GM23338 (cell line): ENCODE results near the gene COLEC12. TPM values are rescaled to one million over a fixed set of nuclear protein-coding genes. Genes with fewer than 3 reads are reported as not detected.

Experiments used
- ATAC-seq: fragments of 200-7000 bp; cut with Tn5 transposase; 3 replicates; pipeline ENCODE4 v1.9.1; 2020
- DNase-seq: peaks from one replicate; pipeline ENCODE4 v3.0.0-alpha.2; 2015; ENCODE audit warnings: low spot score
- H2AFZ ChIP-seq: fragments of 200-600 bp; sonication (generic); 2 replicates; pipeline ENCODE4 v1.8.0; 2016; ENCODE audit warnings: antibody characterized with exemption, mild to moderate bottlenecking, moderate library complexity
- H3F3A ChIP-seq: fragments of 200-600 bp; sonication (generic); replicated peaks from 2 replicates; pipeline ENCODE4 v1.8.0; 2017; ENCODE audit warnings: antibody characterized with exemption, mixed run types, low read depth
- H3K27ac ChIP-seq: fragments of 200-600 bp; sonication (generic); 2 replicates; pipeline ENCODE4 v1.6.1; 2016; ENCODE audit warnings: low read depth
- H3K27me3 ChIP-seq: fragments of 200-600 bp; sonication (generic); 2 replicates; pipeline ENCODE4 v1.8.0; 2016; ENCODE audit warnings: mild to moderate bottlenecking, mixed run types, moderate library complexity; ENCODE audit not compliant: insufficient read depth
- H3K36me3 ChIP-seq: fragments of 200-600 bp; sonication (generic); 2 replicates; pipeline ENCODE4 v1.8.0; 2016; ENCODE audit warnings: mild to moderate bottlenecking; ENCODE audit not compliant: insufficient read depth
- H3K4me1 ChIP-seq: fragments of 200-600 bp; sonication (generic); 2 replicates; pipeline ENCODE4 v1.8.0; 2016; ENCODE audit warnings: mild to moderate bottlenecking, moderate library complexity; ENCODE audit not compliant: insufficient read depth
- H3K4me2 ChIP-seq: fragments of 200-600 bp; sonication (generic); 2 replicates; pipeline ENCODE4 v1.7.1; 2017; ENCODE audit warnings: mixed run types
- H3K4me3 ChIP-seq: fragments of 200-600 bp; sonication (generic); 2 replicates; pipeline ENCODE4 v1.6.1; 2016; ENCODE audit warnings: mixed run types
- H3K79me2 ChIP-seq: fragments of 200-600 bp; sonication (generic); replicated peaks from 2 replicates; pipeline ENCODE4 v1.8.0; 2017; ENCODE audit warnings: mild to moderate bottlenecking; ENCODE audit not compliant: insufficient read depth
- H3K9me2 ChIP-seq: fragments of 200-600 bp; sonication (generic); 2 replicates; pipeline ENCODE4 v1.8.0; 2017; ENCODE audit not compliant: insufficient read depth
- H4K20me1 ChIP-seq: fragments of 200-600 bp; sonication (generic); replicated peaks from 2 replicates; pipeline ENCODE4 v1.8.0; 2017; ENCODE audit warnings: mild to moderate bottlenecking; ENCODE audit not compliant: insufficient read depth
- H3K27ac Mint-ChIP-seq: 2 replicates; pipeline ENCODE4 v1.8.0; 2020; ENCODE audit warnings: inconsistent platforms, mild to moderate bottlenecking, moderate library complexity, mixed read lengths
- H3K27me3 Mint-ChIP-seq: 3 replicates; pipeline ENCODE4 v1.8.0; 2022; ENCODE audit warnings: low read depth, mild to moderate bottlenecking, moderate library complexity, mixed read lengths, inconsistent platforms; ENCODE audit not compliant: insufficient read depth, poor library complexity
- H3K36me3 Mint-ChIP-seq: 3 replicates; pipeline ENCODE4 v1.8.0; 2021; ENCODE audit warnings: low read depth, mild to moderate bottlenecking, inconsistent platforms, moderate library complexity, mixed read lengths
- H3K4me1 Mint-ChIP-seq: 3 replicates; pipeline ENCODE4 v1.8.0; 2020; ENCODE audit warnings: mild to moderate bottlenecking, inconsistent platforms, mixed read lengths
- H3K4me3 Mint-ChIP-seq: 3 replicates; pipeline ENCODE4 v1.8.0; 2021; ENCODE audit warnings: moderate library complexity, mild to moderate bottlenecking, inconsistent platforms, mixed read lengths
- H3K9me3 Mint-ChIP-seq: 3 replicates; pipeline ENCODE4 v1.8.0; 2020; ENCODE audit warnings: moderate library complexity, mild to moderate bottlenecking, inconsistent platforms, mixed read lengths
- CTCF ChIP-seq, 2 experiments: fragments of 200-600 bp in 1 of 2; sonication (generic) in 1 of 2; conservative IDR thresholded peaks; 2 replicates each; pipeline versions ENCODE4 v1.5.1 to v1.6.1; 2016 to 2017; ENCODE audit warnings: antibody characterized with exemption in 2 of 2, low read depth in 2 of 2, mild to moderate bottlenecking in 2 of 2, moderate library complexity in 1 of 2
- EZH2 ChIP-seq: fragments of 200-600 bp; sonication (generic); IDR thresholded peaks from one replicate; pipeline ENCODE4 v1.8.0; 2017; ENCODE audit warnings: antibody characterized with exemption, mild to moderate bottlenecking, low read depth; ENCODE audit not compliant: unreplicated experiment
- EZH2phosphoT487 ChIP-seq: fragments of 200-600 bp; sonication (generic); IDR thresholded peaks from one replicate; pipeline ENCODE4 v1.8.1; 2018; ENCODE audit warnings: antibody characterized with exemption; ENCODE audit not compliant: unreplicated experiment
- JUNB ChIP-seq: IDR thresholded peaks from one replicate; pipeline ENCODE4 v1.6.1; 2016; ENCODE audit warnings: antibody characterized with exemption; ENCODE audit not compliant: unreplicated experiment
- POLR2AphosphoS5 ChIP-seq: IDR thresholded peaks from 2 replicates; pipeline ENCODE4 v1.6.1; 2016; ENCODE audit warnings: antibody characterized with exemption, low read depth
- REST ChIP-seq: IDR thresholded peaks from one replicate; pipeline ENCODE4 v1.6.1; 2018; ENCODE audit warnings: antibody characterized with exemption; ENCODE audit not compliant: unreplicated experiment
- STAT1 ChIP-seq: IDR thresholded peaks from one replicate; pipeline ENCODE4 v1.6.1; 2016; ENCODE audit warnings: antibody characterized with exemption; ENCODE audit not compliant: unreplicated experiment
- ZNF114 ChIP-seq: fragments of 250-450 bp; sonication (Bioruptor Pico); IDR thresholded peaks from 2 replicates; pipeline ENCODE4 v1.5.0; 2020; ENCODE audit warnings: mild to moderate bottlenecking, moderate library complexity
- ZNF331 ChIP-seq: fragments of 250-450 bp; sonication (Bioruptor Pico); IDR thresholded peaks from 2 replicates; pipeline ENCODE4 v1.5.0; 2020; ENCODE audit warnings: low read depth, mild to moderate bottlenecking, moderate library complexity
- polyA plus RNA-seq: library from polyadenylated mRNA; unstranded; fragments of >200 nt; fragmentation: Nextera tagmentation; extraction: Ambion mirVana; gene quantifications from 2 replicates; pipeline ENCODE4 v1.2.1, GENCODE V29; 2016
- total RNA-seq: library from RNA; depleted of rRNA; stranded (reverse); fragments of >200 nt; shearing (Covaris generic); gene quantifications from 2 replicates; pipeline ENCODE4 v1.2.3, GENCODE V29; 2014

The COLEC12 gene
- total and polyA plus RNA-seq, 2 experiments from 2014 or later, result 1.1 to 3.2 TPM

DNA sequence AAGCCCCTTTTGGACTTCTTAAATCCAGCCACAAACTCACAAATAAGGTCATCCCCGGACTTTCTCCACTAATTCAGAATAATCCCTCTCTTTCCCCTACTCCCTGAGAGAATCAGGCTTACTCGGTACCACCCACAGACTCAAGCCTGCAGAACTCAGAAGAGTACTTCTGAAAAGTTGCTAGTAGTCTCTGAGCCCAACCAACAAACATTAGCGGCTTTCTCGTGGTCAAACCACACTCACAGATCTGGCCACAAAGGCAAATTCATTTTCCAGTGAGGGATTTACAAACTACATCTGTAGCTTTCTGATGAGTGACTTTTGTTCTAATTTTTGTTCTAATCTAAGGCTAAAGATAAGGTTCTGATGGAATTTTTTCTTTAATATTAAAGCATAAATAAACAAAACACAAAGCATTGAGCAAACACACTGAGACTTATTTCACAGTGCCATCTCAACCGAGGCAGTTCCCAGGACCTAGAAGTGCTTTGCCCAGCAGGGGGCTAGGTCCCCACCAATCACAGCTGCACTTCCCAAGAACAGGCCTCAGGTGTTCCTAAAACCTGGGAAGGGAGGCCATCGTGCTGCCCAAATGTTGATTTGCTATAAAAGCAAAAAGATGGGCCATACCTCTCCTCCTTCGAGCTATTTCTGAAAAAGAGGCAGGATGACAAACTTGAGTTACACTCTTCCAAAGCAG lies 110.7 kb downstream of the COLEC12 start:
- Histone ChIP-seq H3K79me2 (no peaks in the 10 kb centered on the region), H3K36me3 (no peaks in the 10 kb centered on the region), H3F3A (no peaks in the 10 kb centered on the region), H3K4me3 (no peak overlapping the region), H3K27ac (no peak overlapping the region), H3K4me2 (no peak overlapping the region), H2AFZ (no peak overlapping the region), H3K4me1 (no peaks in the 10 kb centered on the region), H3K27me3 (no peaks in the 10 kb centered on the region), H3K9me2 (peaks cover 5% of the 10 kb centered on the region; the same call in 1 of the 2 replicates), H4K20me1 (no peaks in the 10 kb centered on the region)
- Mint-ChIP-seq H3K4me1 (0 out of 3 replicates have a peak, but pooled peaks cover 2% of the 10 kb centered on the region), H3K27me3 (no peaks in the 10 kb centered on the region), H3K36me3 (no peaks in the 10 kb centered on the region), H3K27ac (no peak overlapping the region; the same call in 1 of the 2 replicates), H3K4me3 (no peak overlapping the region), H3K9me3 (no peaks in the 10 kb centered on the region)
- TF ChIP-seq REST, result no peak
- TF ChIP-seq JUNB, result no peak
- TF ChIP-seq ZNF114, result no peak
- no peak for TF ChIP-seq EZH2phosphoT487
- TF ChIP-seq ZNF331 (CRISPR knock-in tag), result no peak
- TF ChIP-seq CTCF (conservative IDR thresholded peaks at IDR 0.05; ENCODE audit: low read depth in 2 of 2), result no peak
- no peak for TF ChIP-seq STAT1
- TF ChIP-seq POLR2AphosphoS5, result no peak
- TF ChIP-seq EZH2, result no peak
- ATAC-seq (peak; percentile 64; the same call in 2 of the 3 replicates), DNase-seq (peak; percentile 36)

- Mint-ChIP-seq H3K4me3 (no peak overlapping the region), H3K4me1 (0 out of 3 replicates have a peak, but pooled peaks cover 2% of the 10 kb centered on the region), H3K27ac (no peak overlapping the region), H3K9me3 (no peaks in the 10 kb centered on the region; the same call in 2 of the 3 replicates), H3K27me3 (peaks cover 2% of the 10 kb centered on the region), H3K36me3 (no peaks in the 10 kb centered on the region)
- no peak overlapping the region for H2AFZ ChIP-seq
- DNase-seq (no peak), ATAC-seq (no peak)
- no peak overlapping the region for H3K4me3 ChIP-seq
- no peaks in the 10 kb centered on the region for H4K20me1 ChIP-seq
- no peaks in the 10 kb centered on the region for H3K36me3 ChIP-seq
- no peaks in the 10 kb centered on the region for H3F3A ChIP-seq
- no peak overlapping the region for H3K27ac ChIP-seq
- H3K9me2 ChIP-seq, result no peaks in the 10 kb centered on the region
- H3K27me3 ChIP-seq, result no peaks in the 10 kb centered on the region
- H3K4me2 ChIP-seq, result no peak overlapping the region
- no peaks in the 10 kb centered on the region for H3K79me2 ChIP-seq
- H3K4me1 ChIP-seq, result no peaks in the 10 kb centered on the region
- no peak for TF ChIP-seq EZH2
Measured at GRCh38 chr18:388200-388599, 112.3 kb downstream of the COLEC12 start.
